SK-N-SH (cell line): ENCODE measurements around the gene MAD1L1. TPM values are rescaled to one million over a fixed set of nuclear protein-coding genes. Genes with fewer than 3 reads are reported as not detected.

ENCODE experiments used
- CTCF ChIA-PET: fragments of 300-600, 350-600 bp; formaldehyde crosslinking; extraction: SDS; loops from one replicate; lab custom pipeline; 2021; lab: Yijun Ruan, JAX
- POLR2A ChIA-PET: fragments of 350-600 bp; sonication (Branson Sonifier 250); formaldehyde crosslinking; extraction: SDS; loops from one replicate; lab custom pipeline; 2020; ENCODE audit warnings: antibody characterized with exemption, inconsistent platforms; lab: Yijun Ruan, JAX
- DNase-seq: peaks from one replicate; pipeline ENCODE4 v3.0.0; 2012
- H2AFZ ChIP-seq: fragments of 200-600 bp; sonication (generic); 2 replicates; pipeline ENCODE4 v1.8.1; 2016; ENCODE audit warnings: antibody characterized with exemption, mild to moderate bottlenecking, low read depth
- H3F3A ChIP-seq: fragments of 200-600 bp; sonication (generic); replicated peaks from 2 replicates; pipeline ENCODE3; 2016; ENCODE audit warnings: antibody characterized with exemption, mild to moderate bottlenecking; ENCODE audit not compliant: insufficient read depth
- H3K27ac ChIP-seq, 2 experiments: fragments of 200-500 bp in 1 of 2; fragments of 200-600 bp in 1 of 2; sonication (Bioruptor generic) in 1 of 2; sonication (generic), shearing (Covaris generic) in 1 of 2; 2 replicates each; pipeline versions ENCODE4 v1.5.1 to v1.6.1; 2014 to 2016; ENCODE audit warnings: low read depth in 2 of 2, inconsistent platforms in 1 of 2, low read length in 1 of 2, mild to moderate bottlenecking in 1 of 2, mixed read lengths in 1 of 2
- H3K27me3 ChIP-seq: fragments of 200-600 bp; sonication (generic), shearing (Covaris generic); 2 replicates; pipeline ENCODE4 v1.6.1; 2016; ENCODE audit warnings: mixed run types; ENCODE audit not compliant: insufficient read depth
- H3K36me3 ChIP-seq, 2 experiments: fragments of 200-500 bp in 1 of 2; fragments of 200-600 bp in 1 of 2; sonication (Bioruptor generic) in 1 of 2; sonication (generic) in 1 of 2; replicated peaks in 1 of 2; 2 replicates each; pipeline versions ENCODE3 to v1.5.1; 2014 to 2016; ENCODE audit warnings: low read length in 1 of 2, mild to moderate bottlenecking in 1 of 2; ENCODE audit not compliant: insufficient read depth in 2 of 2, control insufficient read depth in 1 of 2
- H3K4me1 ChIP-seq, 2 experiments: fragments of 200-500 bp in 1 of 2; fragments of 200-600 bp in 1 of 2; sonication (Bioruptor generic) in 1 of 2; sonication (generic), shearing (Covaris generic) in 1 of 2; 2 replicates each; pipeline versions ENCODE4 v1.5.1 to v1.6.1; 2014 to 2016; ENCODE audit warnings: low read depth in 1 of 2, low read length in 1 of 2, mixed run types in 1 of 2; ENCODE audit not compliant: insufficient read depth in 2 of 2, control insufficient read depth in 1 of 2
- H3K4me2 ChIP-seq: fragments of 200-600 bp; sonication (generic), shearing (Covaris generic); 2 replicates; pipeline ENCODE4 v1.6.1; 2017; ENCODE audit warnings: mixed run types
- H3K4me3 ChIP-seq, 2 experiments: fragments of 200-500 bp in 1 of 2; fragments of 200-600 bp in 1 of 2; sonication (Bioruptor generic) in 1 of 2; sonication (generic), shearing (Covaris generic) in 1 of 2; 2 replicates each; pipeline versions ENCODE4 v1.5.1 to v1.8.1; 2014 to 2016; ENCODE audit warnings: low read depth in 2 of 2, inconsistent platforms in 1 of 2, low read length in 1 of 2, mild to moderate bottlenecking in 1 of 2, mixed read lengths in 1 of 2, moderate library complexity in 1 of 2
- H3K79me2 ChIP-seq: fragments of 200-600 bp; sonication (generic); 2 replicates; pipeline ENCODE4 v1.8.1; 2017; ENCODE audit warnings: mild to moderate bottlenecking; ENCODE audit not compliant: insufficient read depth
- H3K9ac ChIP-seq: fragments of 200-600 bp; sonication (generic); 2 replicates; pipeline ENCODE4 v1.6.1; 2017; ENCODE audit warnings: mixed run types
- H3K9me2 ChIP-seq: fragments of 200-600 bp; sonication (generic); 2 replicates; pipeline ENCODE4 v1.6.1; 2017; ENCODE audit warnings: mixed run types
- H3K9me3 ChIP-seq: fragments of 200-600 bp; sonication (generic); 2 replicates; pipeline ENCODE4 v1.6.1; 2017; ENCODE audit warnings: mixed run types, mild to moderate bottlenecking, moderate library complexity
- H4K20me1 ChIP-seq: fragments of 200-600 bp; sonication (generic); 2 replicates; pipeline ENCODE4 v1.6.1; 2017; ENCODE audit warnings: mild to moderate bottlenecking, mixed run types; ENCODE audit not compliant: insufficient read depth
- CTCF ChIP-seq: fragments of 200-600 bp; sonication (generic); IDR thresholded peaks from 2 replicates; pipeline ENCODE4 v1.6.1; 2017; ENCODE audit warnings: antibody characterized with exemption, mild to moderate bottlenecking, moderate library complexity
- ELF1 ChIP-seq: IDR thresholded peaks from 2 replicates; pipeline ENCODE4 v1.4.0; 2012
- FOSL2 ChIP-seq: IDR thresholded peaks from 2 replicates; pipeline ENCODE4 v1.4.0; 2012; ENCODE audit warnings: low read depth, mild to moderate bottlenecking, moderate library complexity, borderline replicate concordance
- FOXJ3 ChIP-seq: sonication (generic); formaldehyde crosslinking; IDR thresholded peaks from 2 replicates; pipeline ENCODE4 v1.5.1; 2020; ENCODE audit warnings: mild to moderate bottlenecking, missing genetic modification reagents
- FOXM1 ChIP-seq: IDR thresholded peaks from 2 replicates; pipeline ENCODE4 v1.4.0; 2012; ENCODE audit warnings: low read depth, mild to moderate bottlenecking
- GATA2 ChIP-seq: sonication (generic); formaldehyde crosslinking; IDR thresholded peaks from 2 replicates; pipeline ENCODE4 v1.5.0; 2020; ENCODE audit warnings: mild to moderate bottlenecking, missing genetic modification reagents
- IRF3 ChIP-seq: fragments of 150-350 bp; IDR thresholded peaks from 2 replicates; pipeline ENCODE4 v1.6.1; 2016; ENCODE audit warnings: mild to moderate bottlenecking, low read depth, low read length
- JUND ChIP-seq: IDR thresholded peaks from 2 replicates; pipeline ENCODE4 v1.4.0; 2012
- MEF2A ChIP-seq: IDR thresholded peaks from 2 replicates; pipeline ENCODE4 v1.4.0; 2012; ENCODE audit warnings: low read depth, borderline replicate concordance
- NFIC ChIP-seq: IDR thresholded peaks from 2 replicates; pipeline ENCODE4 v1.4.0; 2012; ENCODE audit warnings: borderline replicate concordance
- NRF1 ChIP-seq: IDR thresholded peaks from 2 replicates; pipeline ENCODE4 v1.6.1; 2012; ENCODE audit warnings: low read depth, mild to moderate bottlenecking, low read length
- PBX3 ChIP-seq: IDR thresholded peaks from 2 replicates; pipeline ENCODE4; 2012
- RAD21 ChIP-seq: IDR thresholded peaks from 2 replicates; pipeline ENCODE4 v1.6.1; 2012; ENCODE audit warnings: mild to moderate bottlenecking, low read length
- RCOR1 ChIP-seq: fragments of 150-350 bp; IDR thresholded peaks from 2 replicates; pipeline ENCODE4 v1.6.1; 2017; ENCODE audit warnings: antibody characterized with exemption, low read length
- RFX5 ChIP-seq: IDR thresholded peaks from 2 replicates; pipeline ENCODE4 v1.6.1; 2012; ENCODE audit warnings: mild to moderate bottlenecking, improper control_type of control experiment, low read length
- RXRA ChIP-seq: IDR thresholded peaks from 2 replicates; pipeline ENCODE4 v1.4.0; 2012; ENCODE audit warnings: low read depth, mild to moderate bottlenecking, borderline replicate concordance
- SMC3 ChIP-seq: IDR thresholded peaks from 2 replicates; pipeline ENCODE4 v1.6.1; 2012; ENCODE audit warnings: low read depth, low read length, improper control_type of control experiment
- USF1 ChIP-seq: IDR thresholded peaks from 2 replicates; pipeline ENCODE4 v1.4.0; 2012; ENCODE audit warnings: low read depth, borderline replicate concordance
- USF2 ChIP-seq: fragments of 150-350 bp; IDR thresholded peaks from 2 replicates; pipeline ENCODE4 v1.6.1; 2017; ENCODE audit warnings: antibody characterized with exemption, low read length, low read depth, borderline replicate concordance
- YY1 ChIP-seq: IDR thresholded peaks from 2 replicates; pipeline ENCODE4 v1.4.0; 2012; ENCODE audit warnings: low read depth, mild to moderate bottlenecking
- ZBTB33 ChIP-seq: IDR thresholded peaks from 2 replicates; pipeline ENCODE4 v1.4.0; 2012; ENCODE audit warnings: low read depth, borderline replicate concordance
- WGBS: methylation state at CpG from one replicate; pipeline ENCODE4 v1.1.6; 2017; ENCODE audit warnings: low lambda C conversion rate; 5-methylcytosine and 5-hydroxymethylcytosine counted together
- polyA plus RNA-seq, 3 experiments: library from polyadenylated mRNA; depleted of rRNA; stranded (reverse); fragments of >200 nt; gene quantifications; 2 replicates each; pipeline ENCODE4 v1.2.3, GENCODE V29; 2012

Gene MAD1L1
- polyA plus RNA-seq, 1 of the 3 experiments (the other 2 are of a cell fraction): 46.2 TPM

- Histone ChIP-seq H3K9ac (no peak overlapping the region), H3K79me2 (no peaks in the 10 kb centered on the region), H3K36me3 (peaks cover 44 to 53% of the 10 kb centered on the region in 2 experiments), H3K9me2 (no peaks in the 10 kb centered on the region), H4K20me1 (0 out of 2 replicates have a peak, but pooled peaks cover 5% of the 10 kb centered on the region), H3K4me3 (no peak overlapping the region), H3K9me3 (no peaks in the 10 kb centered on the region), H3K4me2 (no peak overlapping the region), H2AFZ (no peak overlapping the region), H3K4me1 (peaks cover 0 to 20% of the 10 kb centered on the region in 2 experiments; a peak in 2 of 4 replicates), H3F3A (no peaks in the 10 kb centered on the region), H3K27ac (peak overlapping the region in 1 of 2 experiments; percentile 2; a peak in 1 of 4 replicates), H3K27me3 (no peaks in the 10 kb centered on the region)
- CTCF ChIA-PET: interaction anchor here (0.6 to 2.7 kb wide), 66 partner anchors 9 to 686 kb away, joined by 3 to 23 read pairs (median 4); partner anchors contain the start of gene MAD1L1
- 72% methylated on average over 13 of the region's 21 CpGs for WGBS
- DNase-seq: peak; percentile 95
- TF ChIP-seq USF2: no peak
- no peak for TF ChIP-seq USF1
- TF ChIP-seq JUND: no peak
- TF ChIP-seq PBX3: no peak
- no peak for TF ChIP-seq NFIC
- no peak for TF ChIP-seq YY1
- TF ChIP-seq IRF3: no peak
- peak; percentile 90 for TF ChIP-seq CTCF
- TF ChIP-seq NRF1: no peak
- TF ChIP-seq FOSL2: no peak
- no peak for TF ChIP-seq RFX5
- peak; percentile 95 for TF ChIP-seq SMC3
- TF ChIP-seq ZBTB33: no peak
- TF ChIP-seq ELF1: no peak
- peak; percentile 95 for TF ChIP-seq RAD21
- TF ChIP-seq RCOR1: no peak
- no peak for TF ChIP-seq GATA2 (CRISPR knock-in tag)
- TF ChIP-seq FOXJ3 (CRISPR knock-in tag): no peak
- TF ChIP-seq FOXM1: no peak
- TF ChIP-seq MEF2A: no peak
- TF ChIP-seq RXRA: no peak
- POLR2A ChIA-PET: interaction anchor here (0.5 to 0.7 kb wide), 4 partner anchors 25 to 538 kb away, joined by 3 read pairs; no protein-coding TSS in a partner anchor
These were observed 23.4 kb downstream of the MAD1L1 start for GRCh38 chr7:2209146-2209960.
